ENCODE measurements around the gene TMEM115. TPM values are rescaled to one million over a fixed set of nuclear protein-coding genes. Genes with fewer than 3 reads are reported as not detected.

Gene TMEM115
- total and polyA plus RNA-seq, 2 experiments from 2014 or later = 17.8 to 49.2 TPM

- H3K36me3 ChIP-seq (ENCODE audit: insufficient read depth) = peaks cover 4% of the 10 kb centered on the region
Observed at GRCh38 chr3:50326182-50326541, 33.2 kb downstream of the TMEM115 start.

More at GRCh38 chr3:50326182-50326541, 33.2 kb downstream of the TMEM115 start:
- H3K27me3 Mint-ChIP-seq (ENCODE audit: insufficient read depth, low read depth, poor library complexity) = peaks cover 16% of the 10 kb centered on the region
- H2AFZ ChIP-seq = no peak overlapping the region
- H3K4me3 Mint-ChIP-seq = peak overlapping the region; percentile 51
- H3K4me1 ChIP-seq (ENCODE audit: insufficient read depth) = peaks cover 18% of the 10 kb centered on the region
- H3K27ac ChIP-seq (ENCODE audit: low read depth) = no peak overlapping the region
- DNase-seq (ENCODE audit: low spot score) (no peak), ATAC-seq (no peak)
- H3F3A ChIP-seq (replicated peaks; ENCODE audit: low read depth) = peaks cover 33% of the 10 kb centered on the region; the same call in 1 of the 2 replicates
- H3K27ac Mint-ChIP-seq = no peak overlapping the region
- no peaks in the 10 kb centered on the region for H3K9me2 ChIP-seq (ENCODE audit: insufficient read depth)
- no peaks in the 10 kb centered on the region for H3K9me3 Mint-ChIP-seq
- TF ChIP-seq ZNF462 (CRISPR knock-in tag; IDR thresholded peaks at IDR 0.05) (no peak), ZNF331 (CRISPR knock-in tag; IDR thresholded peaks at IDR 0.05; ENCODE audit: low read depth) (no peak), STAT1 (IDR thresholded peaks at IDR 0.05; ENCODE audit: unreplicated experiment) (no peak), CREB1 (CRISPR knock-in tag; IDR thresholded peaks at IDR 0.05; ENCODE audit: low read depth) (no peak), ETS1 (IDR thresholded peaks at IDR 0.05) (no peak)
- H3K4me2 ChIP-seq = no peak overlapping the region
- H3K4me3 ChIP-seq = no peak overlapping the region
- H4K20me1 ChIP-seq (replicated peaks; ENCODE audit: insufficient read depth) = peaks cover 8% of the 10 kb centered on the region; the same call in 1 of the 2 replicates
- peaks cover 32% of the 10 kb centered on the region for H3K4me1 Mint-ChIP-seq
- H3K27me3 ChIP-seq (ENCODE audit: insufficient read depth) = no peaks in the 10 kb centered on the region
- peaks cover 31% of the 10 kb centered on the region for H3K36me3 Mint-ChIP-seq (ENCODE audit: low read depth)
- peaks cover 13% of the 10 kb centered on the region for H3K79me2 ChIP-seq (replicated peaks; ENCODE audit: insufficient read depth)

All from GM23338 (cell line).